Adipocyte (in vitro differentiated cells): ENCODE data around the gene ITGB4.

Experiments
- DNase-seq: peaks from one replicate; pipeline ENCODE4 v3.0.0-alpha.2; 2015; ENCODE audit warnings: low read depth
- H3K27me3 ChIP-seq: replicated peaks from 2 replicates; pipeline ENCODE4 v1.7.0; 2013; ENCODE audit warnings: mild to moderate bottlenecking, low read length, moderate library complexity; ENCODE audit not compliant: control insufficient read depth, insufficient read depth
- H3K36me3 ChIP-seq: 2 replicates; pipeline ENCODE4 v1.7.0; 2013; ENCODE audit warnings: low read length, mild to moderate bottlenecking, moderate library complexity; ENCODE audit not compliant: control insufficient read depth, insufficient read depth, severe bottlenecking
- H3K4me1 ChIP-seq: 2 replicates; pipeline ENCODE4 v1.7.0; 2013; ENCODE audit warnings: mild to moderate bottlenecking, low read length, moderate library complexity; ENCODE audit not compliant: control insufficient read depth, insufficient read depth
- H3K4me3 ChIP-seq: 2 replicates; pipeline ENCODE4 v1.7.0; 2013; ENCODE audit warnings: mild to moderate bottlenecking, low read length, moderate library complexity
- H3K9ac ChIP-seq: 2 replicates; pipeline ENCODE4 v1.7.0; 2013; ENCODE audit warnings: mild to moderate bottlenecking, low read length, moderate library complexity
- H3K9me3 ChIP-seq: 2 replicates; pipeline ENCODE4 v1.7.0; 2013; ENCODE audit warnings: mild to moderate bottlenecking, low read length, moderate library complexity; ENCODE audit not compliant: control insufficient read depth

Gene ITGB4

DNA sequence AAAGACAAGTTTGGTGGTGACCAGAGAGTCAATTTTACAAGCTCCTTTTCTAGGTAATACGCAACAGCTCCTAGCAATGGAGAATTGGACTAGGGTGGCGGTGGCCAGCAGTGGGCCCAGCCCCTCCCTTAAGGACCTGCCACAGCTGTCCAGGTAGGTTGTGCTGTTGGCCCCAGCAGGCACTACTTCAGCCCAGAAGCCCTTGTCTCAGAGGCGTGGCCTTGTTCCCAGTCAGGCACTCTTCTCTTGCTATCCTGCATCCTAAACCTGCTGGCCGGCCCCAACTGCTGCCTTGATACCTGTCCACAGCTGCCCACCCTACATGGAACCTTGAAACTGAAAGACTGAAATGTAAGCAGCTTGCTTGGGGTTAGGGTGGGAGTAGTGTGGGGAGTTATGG is 44.7 kb downstream of the ITGB4 start:
- Histone ChIP-seq H3K9me3 (no peaks in the 10 kb centered on the region), H3K4me3 (no peak overlapping the region), H3K4me1 (peaks cover 10% of the 10 kb centered on the region), H3K36me3 (no peaks in the 10 kb centered on the region), H3K27me3 (no peaks in the 10 kb centered on the region), H3K9ac (no peak overlapping the region)
- DNase-seq: no peak

DNA sequence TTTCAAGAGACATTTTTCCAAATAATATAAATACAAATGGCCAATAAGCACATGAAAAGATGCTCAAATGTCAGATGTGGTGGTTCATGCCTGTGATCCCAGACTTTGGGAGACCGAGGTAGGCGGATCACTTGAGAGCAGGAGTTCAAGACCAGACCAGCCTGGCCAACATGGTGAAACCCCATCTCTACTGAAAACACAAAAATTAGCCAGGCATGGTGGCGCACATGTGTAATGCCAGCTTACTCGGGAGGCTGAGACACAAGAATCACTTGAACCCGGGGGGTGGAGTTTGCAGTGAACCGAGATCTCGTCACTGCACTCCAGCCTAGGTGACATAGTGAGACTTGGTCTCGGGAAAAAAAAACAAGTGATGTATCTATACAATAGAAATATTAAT is 46.6 kb downstream of the ITGB4 start:
- Histone ChIP-seq H3K9ac (no peak overlapping the region), H3K27me3 (no peaks in the 10 kb centered on the region), H3K4me3 (no peak overlapping the region), H3K4me1 (peaks cover 12% of the 10 kb centered on the region), H3K9me3 (no peaks in the 10 kb centered on the region), H3K36me3 (no peaks in the 10 kb centered on the region)
- no peak for DNase-seq

GRCh38 chr17:75769536-75769935 is 48.3 kb downstream of the ITGB4 start:
- Histone ChIP-seq H3K9ac (no peak overlapping the region), H3K9me3 (no peaks in the 10 kb centered on the region), H3K27me3 (no peaks in the 10 kb centered on the region), H3K36me3 (peaks cover 1% of the 10 kb centered on the region), H3K4me3 (no peak overlapping the region), H3K4me1 (peaks cover 8% of the 10 kb centered on the region)
- DNase-seq: no peak

- Histone ChIP-seq H3K27me3 (no peaks in the 10 kb centered on the region), H3K4me1 (peaks cover 10% of the 10 kb centered on the region), H3K4me3 (no peak overlapping the region), H3K9me3 (no peaks in the 10 kb centered on the region), H3K36me3 (peaks cover 10% of the 10 kb centered on the region), H3K9ac (no peak overlapping the region)
- no peak for DNase-seq
Measured at GRCh38 chr17:75771334-75772281, 50.3 kb downstream of the ITGB4 start.

- DNase-seq: no peak
Measured at GRCh38 chr17:75773121-75773807, 52.0 kb downstream of the ITGB4 start.

DNA sequence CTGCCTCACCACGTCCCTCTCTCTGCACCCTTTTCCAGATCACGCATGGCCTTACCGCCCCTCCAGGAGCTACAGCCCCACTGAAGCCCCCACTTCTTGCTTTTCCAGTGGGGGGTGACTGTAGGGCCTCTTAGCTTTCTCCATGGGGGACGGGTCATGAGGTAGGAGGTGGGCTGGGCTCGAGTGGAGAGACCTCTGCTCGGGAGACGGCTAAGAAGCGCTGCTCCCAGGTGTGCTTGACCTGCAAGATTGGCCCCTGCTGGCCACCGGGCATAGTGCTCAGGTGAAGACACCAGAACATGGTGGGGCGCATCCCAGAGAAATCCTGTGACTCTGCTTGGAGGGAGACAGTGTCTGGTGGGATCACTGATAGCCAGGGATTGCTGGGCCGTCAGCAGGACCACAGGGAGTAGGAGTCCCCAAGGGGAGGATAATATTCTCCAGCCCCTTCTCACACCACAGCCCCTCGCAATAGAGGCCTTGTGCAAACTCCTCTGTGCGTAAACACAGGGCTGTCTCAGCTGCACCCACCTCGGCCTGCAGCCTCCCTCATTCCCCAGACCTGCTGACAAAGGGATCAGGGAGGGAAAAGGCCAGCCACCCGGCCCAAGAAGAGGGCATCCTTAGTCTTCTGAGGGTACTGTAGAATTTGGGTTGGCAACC is 52.7 kb downstream of the ITGB4 start:
- H3K4me3 ChIP-seq: no peak overlapping the region
- no peak for DNase-seq
- peaks cover 33% of the 10 kb centered on the region for H3K36me3 ChIP-seq

More at GRCh38 chr17:75773121-75773807, 52.0 kb downstream of the ITGB4 start:
- H3K4me3 ChIP-seq: no peak overlapping the region
- peaks cover 27% of the 10 kb centered on the region for H3K36me3 ChIP-seq
- H3K27me3 ChIP-seq: no peaks in the 10 kb centered on the region
- no peaks in the 10 kb centered on the region for H3K9me3 ChIP-seq
- H3K9ac ChIP-seq: no peak overlapping the region
- H3K4me1 ChIP-seq: peaks cover 23% of the 10 kb centered on the region

GRCh38 chr17:75774471-75774990 is 53.3 kb downstream of the ITGB4 start:
- Histone ChIP-seq H3K36me3 (peaks cover 33% of the 10 kb centered on the region), H3K4me3 (no peak overlapping the region), H3K4me1 (peaks cover 23% of the 10 kb centered on the region), H3K9me3 (no peaks in the 10 kb centered on the region), H3K9ac (no peak overlapping the region), H3K27me3 (no peaks in the 10 kb centered on the region)
- no peak for DNase-seq

More for the DNA sequence above, 52.7 kb downstream of the ITGB4 start:
- H3K4me1 ChIP-seq: peaks cover 23% of the 10 kb centered on the region
- H3K27me3 ChIP-seq: no peaks in the 10 kb centered on the region
- H3K9me3 ChIP-seq: no peaks in the 10 kb centered on the region
- no peak overlapping the region for H3K9ac ChIP-seq

DNA sequence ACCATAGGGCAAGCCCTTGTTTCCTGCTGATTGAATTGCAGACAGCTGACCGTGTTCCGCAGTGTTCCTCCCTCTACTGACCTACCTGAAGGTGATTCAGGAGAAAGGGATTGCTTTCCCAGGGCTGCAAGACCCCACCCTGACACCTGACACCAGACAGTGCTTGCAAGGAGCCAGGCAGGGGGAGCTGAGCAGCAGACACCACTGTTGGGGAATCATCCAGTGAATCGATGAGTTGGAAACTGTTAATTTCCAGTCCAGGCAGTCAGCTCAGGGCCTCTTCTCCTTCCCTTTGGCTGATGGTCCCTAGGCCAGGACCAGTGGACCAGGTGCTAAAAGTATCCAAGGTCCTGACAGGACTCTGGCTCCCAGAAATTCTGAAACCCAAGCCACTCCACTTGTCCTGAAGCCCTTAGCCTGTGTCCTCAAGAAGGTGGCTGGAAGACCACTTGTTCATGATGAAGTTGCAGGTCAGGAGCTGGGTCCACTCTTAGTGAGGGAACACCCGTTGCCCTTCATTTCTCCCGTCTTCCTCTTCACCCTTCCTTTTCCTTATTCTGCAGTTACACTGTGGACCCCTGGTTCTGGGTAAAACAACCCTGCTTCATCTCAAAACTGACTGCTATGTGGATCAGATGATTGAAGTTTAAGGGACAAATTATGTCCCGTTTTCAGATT is 53.9 kb downstream of the ITGB4 start:
- no peaks in the 10 kb centered on the region for H3K9me3 ChIP-seq
- peak; percentile 27 for DNase-seq
- H3K9ac ChIP-seq: no peak overlapping the region
- peaks cover 33% of the 10 kb centered on the region for H3K36me3 ChIP-seq
- no peaks in the 10 kb centered on the region for H3K27me3 ChIP-seq
- H3K4me3 ChIP-seq: no peak overlapping the region
- peaks cover 25% of the 10 kb centered on the region for H3K4me1 ChIP-seq

- peak overlapping the region; percentile 98 for H3K9ac ChIP-seq
- no peaks in the 10 kb centered on the region for H3K9me3 ChIP-seq
- peak overlapping the region; percentile 92 for H3K4me3 ChIP-seq
- no peaks in the 10 kb centered on the region for H3K27me3 ChIP-seq
- H3K36me3 ChIP-seq: peaks cover 33% of the 10 kb centered on the region
- peak; percentile 33 for DNase-seq
- H3K4me1 ChIP-seq: peaks cover 29% of the 10 kb centered on the region
Measured at GRCh38 chr17:75776386-75777295, 55.4 kb downstream of the ITGB4 start.
